Forelimb muscle (tissue), 1 donor: ENCODE data around the gene TPK1. TPM values are rescaled to one million over a fixed set of nuclear protein-coding genes. Genes with fewer than 3 reads are reported as not detected.
"Not testable (repeated sequence)": the region's sequence is repeated elsewhere in the genome, so short reads cannot be mapped to it uniquely, and the experiment has no call there.

ENCODE experiments used
- DNase-seq: peaks from one replicate; pipeline ENCODE4 v3.0.0-alpha.2; 2013; ENCODE audit warnings: low read depth
- polyA plus RNA-seq: library from polyadenylated mRNA; unstranded; fragments of 120-200 nt; gene quantifications from one replicate; pipeline ENCODE4 v1.2.1, GENCODE V29; 2013; ENCODE audit not compliant: insufficient read length

The TPK1 gene
- polyA plus RNA-seq, 1 donor = 2.8 TPM

GRCh38 chr7:144477348-144477747 lies 358.5 kb downstream of the TPK1 start:
- no peak for DNase-seq

DNA sequence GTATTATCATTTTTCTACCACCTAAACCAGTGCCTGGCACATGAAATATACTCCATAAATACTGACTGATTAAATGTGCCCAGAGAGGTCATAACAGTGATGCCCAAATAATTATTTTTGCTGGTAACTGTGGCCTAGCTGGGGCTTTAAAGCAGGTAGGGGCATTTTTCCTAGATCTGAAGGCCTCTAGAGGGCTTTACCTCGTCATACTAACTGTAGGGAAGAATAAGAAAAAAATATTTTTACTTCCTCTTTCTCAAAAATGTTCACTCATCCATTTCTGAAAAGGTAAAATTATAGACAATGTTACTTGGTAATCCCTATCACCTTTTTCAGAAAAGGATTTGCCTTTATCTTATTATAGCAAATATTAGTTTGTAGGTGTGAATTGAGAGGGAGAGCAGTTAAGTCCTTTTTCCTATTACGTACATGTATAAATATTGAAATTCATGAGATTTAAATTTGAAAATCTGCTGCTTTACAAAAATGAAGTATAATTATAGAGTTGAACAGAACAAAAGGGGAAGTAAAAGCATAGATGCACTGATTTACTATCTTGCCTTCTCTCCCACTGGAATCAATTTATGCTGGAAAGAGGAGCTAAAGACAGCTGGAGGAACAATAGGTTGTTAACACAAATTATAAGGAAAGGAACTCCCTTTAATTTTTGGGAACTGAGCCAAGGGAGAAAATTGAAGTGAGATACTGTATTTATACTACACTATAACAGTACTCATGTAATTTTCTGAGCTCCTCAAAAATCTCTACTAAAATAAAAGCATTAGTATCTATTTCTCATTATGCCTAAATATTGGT lies 360.8 kb downstream of the TPK1 start:
- DNase-seq = no peak

GRCh38 chr7:144474363-144474762 lies 361.5 kb downstream of the TPK1 start:
- no peak for DNase-seq

DNA sequence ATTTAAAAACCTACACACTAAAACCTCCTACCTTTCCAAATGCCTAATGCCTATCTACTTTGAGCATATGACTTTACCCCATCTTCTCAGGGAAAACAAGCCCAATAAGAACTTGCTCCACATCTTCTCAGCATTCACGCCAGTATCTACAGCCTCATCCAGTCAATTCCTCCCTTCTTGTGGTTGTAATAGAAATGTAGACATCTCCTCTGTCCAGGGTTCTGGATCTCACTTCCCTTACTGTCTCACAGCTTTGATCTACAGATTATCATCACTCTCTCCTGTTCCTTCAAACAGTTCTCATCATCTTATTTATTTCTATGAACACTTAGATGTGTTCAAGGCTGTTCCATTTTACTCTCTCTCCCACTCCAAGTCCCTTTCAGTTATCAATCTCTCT lies 361.9 kb downstream of the TPK1 start:
- no peak for DNase-seq

DNA sequence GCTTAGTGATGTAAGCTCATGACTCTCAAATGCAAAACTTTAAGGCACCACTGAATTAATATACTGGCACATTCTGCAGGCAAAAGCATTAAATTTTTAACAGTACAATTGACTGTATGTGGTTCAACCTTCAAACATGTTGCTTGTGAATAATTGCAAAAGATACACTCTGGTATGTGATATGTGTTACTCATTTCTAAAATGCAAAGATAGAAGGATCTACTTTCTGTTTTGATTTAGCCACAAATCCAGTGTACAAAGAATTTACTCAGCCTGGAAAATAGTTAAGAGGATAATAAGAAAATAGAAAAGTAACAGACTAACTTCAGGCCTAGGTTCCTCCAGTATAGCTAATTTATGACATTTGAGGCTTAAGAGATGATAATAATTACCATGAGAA lies 365.8 kb downstream of the TPK1 start:
- DNase-seq = no peak

- DNase-seq = peak; percentile 29
These were observed 366.7 kb downstream of the TPK1 start for GRCh38 chr7:144468990-144469732.

GRCh38 chr7:144459635-144460034 lies 376.2 kb downstream of the TPK1 start:
- DNase-seq = no peak

- DNase-seq = no peak
These were observed 380.8 kb downstream of the TPK1 start for GRCh38 chr7:144455040-144455404.

DNA sequence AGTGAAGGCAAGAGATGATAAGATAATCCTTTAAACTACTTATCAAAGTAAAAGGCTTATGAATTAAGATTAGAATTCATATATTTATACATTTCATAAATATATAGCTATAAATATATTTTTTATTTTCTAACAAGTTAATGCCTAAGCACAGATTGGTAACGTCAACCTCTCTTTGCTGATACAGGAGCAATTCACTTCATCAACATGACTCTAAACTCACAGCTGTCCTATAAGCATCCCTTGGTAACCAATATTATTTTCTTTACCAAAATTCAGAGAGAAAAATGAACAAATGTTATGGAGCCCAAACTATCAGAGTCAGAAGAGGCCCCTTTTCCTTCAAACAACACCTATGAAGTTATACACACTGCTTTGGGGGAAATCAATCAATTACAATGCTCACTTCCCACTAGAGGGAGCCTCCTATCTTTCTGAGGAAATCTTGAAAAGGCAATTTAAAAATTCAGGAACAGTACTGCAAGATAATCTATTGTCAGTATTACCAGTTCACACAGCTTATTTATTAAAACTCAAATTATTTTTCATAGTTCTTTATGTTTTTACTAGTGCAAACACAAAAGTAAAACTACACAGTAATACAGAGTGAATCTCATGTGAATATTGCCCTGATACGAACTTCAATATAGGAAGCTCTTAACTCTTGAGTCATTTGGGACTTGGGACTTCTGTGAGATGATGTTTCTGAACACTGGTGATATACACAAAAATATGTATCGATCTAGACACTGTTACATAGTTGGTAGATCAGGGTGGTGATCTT lies 381.4 kb downstream of the TPK1 start:
- no peak for DNase-seq

DNA sequence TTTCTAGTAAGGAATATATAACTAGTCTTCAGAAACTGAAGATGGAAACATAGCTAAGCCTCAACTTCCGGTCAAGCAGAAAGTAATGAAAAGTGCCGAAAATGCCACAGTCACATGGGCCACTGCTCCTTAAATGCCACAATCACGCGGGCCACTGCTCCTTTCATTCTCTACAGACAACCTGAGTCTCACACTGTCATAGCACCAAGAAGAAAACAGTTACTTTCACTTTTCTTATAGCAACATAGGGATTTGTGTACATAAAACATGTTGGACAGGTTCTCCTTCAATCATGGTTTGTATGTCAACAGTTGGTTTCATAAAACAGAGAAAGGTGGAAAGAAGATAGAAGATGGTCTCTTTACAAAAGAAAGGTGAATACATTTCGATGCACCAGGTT lies 383.8 kb downstream of the TPK1 start:
- DNase-seq = no peak

- no peak for DNase-seq
These were observed 390.3 kb downstream of the TPK1 start for GRCh38 chr7:144445590-144445989.

DNA sequence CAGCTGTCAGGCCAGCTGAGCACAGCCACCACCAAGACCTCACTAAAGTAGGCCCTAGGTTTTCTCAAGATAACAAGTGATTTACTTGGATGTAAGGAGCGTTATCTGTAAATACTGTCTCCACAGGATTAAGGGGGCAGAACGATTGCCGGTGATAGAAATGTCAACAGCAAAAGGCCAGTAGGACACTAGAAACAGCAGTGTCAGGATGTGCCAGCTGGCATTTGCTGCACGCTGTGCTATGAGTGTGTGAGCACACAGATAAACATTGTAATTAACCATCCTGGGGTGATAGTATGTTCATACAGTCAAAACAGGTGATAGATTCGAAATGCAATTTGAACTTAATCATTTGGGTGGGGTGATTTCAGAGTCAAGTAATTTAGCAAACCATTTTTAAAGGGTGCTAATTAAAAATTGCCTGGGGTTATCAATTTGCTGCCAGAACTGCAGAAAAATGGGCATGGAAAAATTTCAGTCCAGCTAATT lies 396.1 kb downstream of the TPK1 start:
- no peak for DNase-seq

DNA sequence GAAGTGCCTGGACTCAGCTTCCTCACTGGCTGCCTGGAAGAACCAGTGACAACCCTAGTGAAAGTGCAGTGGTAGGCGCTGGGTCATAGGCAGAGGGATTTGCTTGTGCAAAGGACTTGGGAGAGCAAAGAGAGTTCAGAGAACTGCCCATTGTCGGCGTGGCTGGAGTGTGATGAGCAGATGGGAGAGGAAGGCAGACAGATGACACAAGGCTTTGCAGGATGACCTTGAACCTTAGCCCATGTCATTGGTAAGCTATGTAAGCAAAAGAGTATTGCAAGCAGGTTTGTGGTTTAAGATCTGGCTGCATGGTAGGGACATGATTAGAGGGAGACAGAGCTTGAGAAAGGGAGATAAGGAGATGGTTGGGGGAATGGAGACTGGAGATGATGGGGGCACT lies 397.1 kb downstream of the TPK1 start:
- DNase-seq = no peak

GRCh38 chr7:144437370-144438191 lies 398.3 kb downstream of the TPK1 start:
- DNase-seq = peak; percentile 28

- DNase-seq = no peak
These were observed 399.4 kb downstream of the TPK1 start for GRCh38 chr7:144436500-144436899.

GRCh38 chr7:144428431-144428830 lies 407.4 kb downstream of the TPK1 start:
- DNase-seq = no peak

GRCh38 chr7:144427539-144427938 lies 408.3 kb downstream of the TPK1 start:
- DNase-seq = not testable (repeated sequence)

GRCh38 chr7:144418931-144419330 lies 416.9 kb downstream of the TPK1 start:
- DNase-seq = not testable (repeated sequence)

DNA sequence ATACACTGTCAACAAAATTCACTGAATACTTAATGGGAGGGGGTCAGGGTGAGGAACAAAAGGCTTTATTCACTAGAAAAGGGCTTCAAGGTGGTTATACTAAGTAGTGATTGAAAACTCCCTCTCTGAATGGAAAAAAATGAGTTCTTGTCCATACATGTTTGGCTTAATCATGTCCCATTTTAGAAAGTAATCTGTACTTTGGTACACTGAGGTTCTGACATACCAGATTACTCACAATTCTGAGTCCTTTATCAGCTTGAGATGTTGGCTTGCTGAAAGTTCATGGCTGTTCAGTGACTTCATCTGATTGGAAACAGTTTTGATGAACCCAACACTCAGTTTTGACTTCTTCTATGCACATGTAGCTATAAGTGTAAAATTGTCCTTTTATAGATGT lies 419.5 kb downstream of the TPK1 start:
- no peak for DNase-seq

- DNase-seq = no peak
These were observed 420.0 kb downstream of the TPK1 start for GRCh38 chr7:144415858-144416257.

DNA sequence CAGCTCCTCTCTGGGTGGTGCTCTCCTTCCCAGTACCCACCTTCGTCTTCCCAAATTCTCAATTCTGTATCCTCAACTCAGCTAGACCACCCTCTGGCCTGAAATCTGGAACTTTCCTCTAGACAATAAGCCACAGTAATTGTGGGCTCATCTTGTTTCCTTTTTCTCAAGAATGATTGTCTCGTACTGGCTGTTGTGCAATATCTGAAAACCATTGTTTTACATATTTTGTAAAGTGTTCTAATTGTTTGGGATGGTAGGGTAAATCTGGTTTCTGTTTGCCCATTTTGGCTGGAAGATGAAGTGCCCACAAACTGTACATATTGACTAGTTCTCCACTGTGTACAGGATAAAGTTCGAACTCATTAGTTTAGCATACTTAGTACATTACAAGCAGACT lies 421.0 kb downstream of the TPK1 start:
- DNase-seq = no peak
